GM23248 (cell line): ENCODE measurements around the gene ZNF275.

ENCODE experiments used
- EZH2 ChIP-seq: fragments of 200-600 bp; sonication (generic); IDR thresholded peaks from 2 replicates; pipeline ENCODE4 v1.6.1; 2018; ENCODE audit warnings: antibody characterized with exemption, mild to moderate bottlenecking; ENCODE audit not compliant: insufficient read depth, poor library complexity, severe bottlenecking
- EZH2phosphoT487 ChIP-seq: fragments of 200-600 bp; sonication (generic); IDR thresholded peaks from 2 replicates; pipeline ENCODE4 v1.6.1; 2018; ENCODE audit warnings: antibody characterized with exemption, moderate library complexity, mild to moderate bottlenecking, low read depth; ENCODE audit not compliant: insufficient read depth

DNA sequence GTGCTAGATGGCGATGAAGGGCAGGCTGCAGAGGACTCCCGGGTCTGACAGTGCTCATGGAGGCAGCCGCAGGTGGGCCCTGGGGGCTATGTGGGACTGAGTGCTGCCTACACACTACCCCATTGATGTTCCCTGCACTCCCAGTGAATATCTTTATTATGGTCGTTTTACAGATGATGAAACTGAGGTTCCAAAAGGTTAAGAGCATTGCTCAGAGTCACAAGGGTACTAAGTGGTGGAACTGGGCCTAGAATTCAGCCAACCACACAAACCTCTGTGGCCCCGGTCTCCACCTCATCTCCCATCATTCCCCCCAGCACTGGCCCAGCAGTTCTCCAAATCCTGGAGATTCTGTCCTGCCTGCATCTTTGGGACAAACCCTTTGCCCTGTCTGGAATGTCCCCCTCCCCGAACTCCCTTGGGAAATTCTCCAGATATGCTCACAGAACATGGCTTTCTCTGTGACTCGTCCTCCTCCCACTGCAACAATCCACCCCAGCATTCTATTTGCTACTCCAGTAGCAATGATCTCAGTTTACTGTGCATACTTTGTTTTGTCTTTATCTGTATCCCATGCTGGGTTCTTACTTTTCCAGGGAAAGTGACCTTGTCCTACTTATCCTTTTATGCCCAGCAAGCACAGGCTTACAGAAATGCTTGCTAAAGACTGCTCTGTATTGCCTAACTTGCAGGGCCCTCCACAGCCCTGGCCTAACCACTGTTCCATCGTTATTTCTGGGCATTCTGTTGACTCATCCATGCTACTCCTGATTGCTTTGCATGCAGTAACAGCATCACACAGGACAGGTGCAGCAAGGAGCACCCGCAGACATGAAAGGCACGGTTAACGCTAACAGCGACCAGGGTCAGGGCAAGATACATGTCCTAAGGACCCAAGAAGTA is 26.4 kb upstream of the ZNF275 start:
- TF ChIP-seq EZH2 (no peak), EZH2phosphoT487 (no peak)
